GM18517 (cell line): ENCODE results near the gene SSR2.

ENCODE experiments used
- ATAC-seq: cut with Tn5 transposase; IDR thresholded peaks from one replicate; pipeline ENCODE4 v1.9.1; 2021; ENCODE audit warnings: mild to moderate bottlenecking, moderate library complexity; ENCODE audit not compliant: unreplicated experiment

The SSR2 gene

GRCh38 chr1:156020293-156021092 is at the start of gene SSR2:
Gene SSR2, minus strand, starts transcription at chr1:156020951. Its CDS starts 784 bp downstream, at chr1:156020167.
- ATAC-seq = peak; percentile 96

- no peak for ATAC-seq
Measured at GRCh38 chr1:156070548-156070947, 49.8 kb upstream of the SSR2 start.

GRCh38 chr1:156069490-156070455 is 49.0 kb upstream of the SSR2 start:
- no peak for ATAC-seq

- no peak for ATAC-seq
Measured at GRCh38 chr1:156067262-156067661, 46.5 kb upstream of the SSR2 start.

- ATAC-seq = no peak
Measured at GRCh38 chr1:156065871-156066270, 45.1 kb upstream of the SSR2 start.

GRCh38 chr1:156065212-156065611 is 44.5 kb upstream of the SSR2 start:
- no peak for ATAC-seq

GRCh38 chr1:156064615-156065014 is 43.9 kb upstream of the SSR2 start:
- ATAC-seq = no peak

GRCh38 chr1:156063997-156064285 is 43.2 kb upstream of the SSR2 start:
- ATAC-seq = no peak

- no peak for ATAC-seq
Measured at GRCh38 chr1:156062189-156062588, 41.4 kb upstream of the SSR2 start.

GRCh38 chr1:156060937-156061636 is 40.3 kb upstream of the SSR2 start, which contains the start of gene RAB25:
Gene RAB25, plus strand, starts transcription at chr1:156061160. Its CDS starts 241 bp downstream, at chr1:156061401.
- ATAC-seq = no peak

GRCh38 chr1:156056326-156056849 is 35.6 kb upstream of the SSR2 start:
- no peak for ATAC-seq

- no peak for ATAC-seq
Measured at GRCh38 chr1:156055281-156056048, 34.7 kb upstream of the SSR2 start.

GRCh38 chr1:156054500-156055280 is 33.9 kb upstream of the SSR2 start, which contains the start of gene LAMTOR2:
Gene LAMTOR2, plus strand, starts transcription at chr1:156054782. Its CDS starts 108 bp downstream, at chr1:156054890.
- peak; percentile 77 for ATAC-seq

GRCh38 chr1:156053768-156054499 is 33.2 kb upstream of the SSR2 start, which contains the start of gene UBQLN4:
Gene UBQLN4, minus strand, starts transcription at chr1:156053798. Its CDS starts 97 bp downstream, at chr1:156053701.
- peak; percentile 21 for ATAC-seq

- ATAC-seq = no peak
Measured at GRCh38 chr1:156052862-156053767, 32.4 kb upstream of the SSR2 start.

GRCh38 chr1:156051011-156051725 is 30.4 kb upstream of the SSR2 start:
- ATAC-seq = no peak

GRCh38 chr1:156050376-156050775 is 29.6 kb upstream of the SSR2 start:
- no peak for ATAC-seq
